ENCODE results near the gene TBRG1.

Gene TBRG1

GRCh38 chr11:124633355-124633754, 10.7 kb downstream of the TBRG1 start:
- peak; percentile 3 for TF ChIP-seq CTCF (IDR thresholded peaks at IDR 0.05; ENCODE audit: insufficient read depth, missing control alignments)
- FAIRE-seq (no peak), DNase-seq (ENCODE audit: insufficient read length, low spot score) (no peak)

GRCh38 chr11:124635932-124636331, 13.3 kb downstream of the TBRG1 start:
- DNase-seq (ENCODE audit: insufficient read length, low spot score) = no peak
- no peak for FAIRE-seq
- TF ChIP-seq CTCF (IDR thresholded peaks at IDR 0.05; ENCODE audit: insufficient read depth, missing control alignments) = no peak

- DNase-seq (ENCODE audit: insufficient read length, low spot score) (no peak), FAIRE-seq (no peak)
- TF ChIP-seq CTCF (IDR thresholded peaks at IDR 0.05; ENCODE audit: insufficient read depth, missing control alignments) = no peak
Measured at GRCh38 chr11:124638500-124638899, 15.8 kb downstream of the TBRG1 start.

- no peak for TF ChIP-seq CTCF (IDR thresholded peaks at IDR 0.05; ENCODE audit: insufficient read depth, missing control alignments)
- FAIRE-seq = no peak
Measured at GRCh38 chr11:124639186-124639585, 16.5 kb downstream of the TBRG1 start.

GRCh38 chr11:124640666-124641065, 18.0 kb downstream of the TBRG1 start:
- TF ChIP-seq CTCF (IDR thresholded peaks at IDR 0.05; ENCODE audit: insufficient read depth, missing control alignments) = no peak
- DNase-seq (ENCODE audit: insufficient read length, low spot score) = no peak
- no peak for FAIRE-seq

More at GRCh38 chr11:124639186-124639585, 16.5 kb downstream of the TBRG1 start:
- DNase-seq (ENCODE audit: insufficient read length, low spot score) = no peak

GRCh38 chr11:124642628-124643027, 20.0 kb downstream of the TBRG1 start:
- no peak for FAIRE-seq
- TF ChIP-seq CTCF (IDR thresholded peaks at IDR 0.05; ENCODE audit: insufficient read depth, missing control alignments) = no peak

GRCh38 chr11:124643042-124643604, 20.5 kb downstream of the TBRG1 start:
- no peak for TF ChIP-seq CTCF (IDR thresholded peaks at IDR 0.05; ENCODE audit: insufficient read depth, missing control alignments)
- no peak for DNase-seq (ENCODE audit: insufficient read length, low spot score)
- no peak for FAIRE-seq

More at GRCh38 chr11:124642628-124643027, 20.0 kb downstream of the TBRG1 start:
- no peak for DNase-seq (ENCODE audit: insufficient read length, low spot score)
